Epithelial cell of proximal tubule (primary cell): Measurements from ENCODE around the gene HSPA12A. TPM values are rescaled to one million over a fixed set of nuclear protein-coding genes. Genes with fewer than 3 reads are reported as not detected.

Experiments used
- DNase-seq: peaks from one replicate; pipeline ENCODE4 v3.0.0-alpha.2; 2011; ENCODE audit warnings: low read depth
- H3K4me3 ChIP-seq: 2 replicates; pipeline ENCODE4 v1.5.1; 2011; ENCODE audit warnings: low read depth, mild to moderate bottlenecking, low read length
- total RNA-seq: library from RNA; depleted of rRNA; stranded (reverse); fragments of >200 nt; gene quantifications from 2 replicates; pipeline ENCODE4 v1.2.3, GENCODE V29; 2015
- TF ChIP-seq, protein P1 (sequence below): conservative IDR thresholded peaks from 2 replicates; pipeline ENCODE4 v1.5.1; 2012; ENCODE audit warnings: low read depth, mild to moderate bottlenecking, low read length

Gene HSPA12A
- total RNA-seq, 1 donor from 2014 or later = 13.0 TPM

DNA sequence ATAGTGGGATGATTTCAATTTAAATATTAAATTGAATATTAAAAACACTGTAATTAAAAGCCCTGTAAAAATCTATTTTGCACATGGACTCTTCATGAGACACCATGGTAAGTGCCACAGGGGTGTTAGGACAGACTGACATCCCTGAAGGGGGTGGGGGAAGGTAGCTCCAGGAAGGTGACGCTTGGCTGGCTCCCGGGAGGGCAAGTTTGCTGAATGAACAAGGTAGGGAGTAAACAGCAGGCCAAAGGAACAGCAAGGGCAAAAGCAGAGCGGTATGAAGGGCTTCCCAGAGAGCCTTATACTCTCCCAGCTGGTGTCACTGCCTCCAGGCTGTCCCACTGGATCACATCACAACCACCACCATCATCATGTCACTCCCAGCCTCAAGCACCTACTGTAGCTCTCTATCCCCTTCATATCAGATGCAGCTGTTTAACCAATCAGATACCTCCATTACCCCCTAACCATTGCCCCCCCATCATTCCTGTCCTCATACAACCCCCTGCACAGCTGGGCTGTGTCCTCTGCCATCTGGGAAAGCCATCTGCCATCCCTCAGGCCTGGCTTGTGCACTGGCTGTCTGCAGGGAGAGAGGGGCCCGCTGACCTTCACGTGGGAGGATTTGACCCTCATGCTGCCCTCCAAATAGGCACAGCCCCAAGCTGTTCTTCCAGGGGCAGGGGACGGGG is 19.5 kb downstream of the HSPA12A start:
- no peak overlapping the region for H3K4me3 ChIP-seq
- TF ChIP-seq, protein P1, sequence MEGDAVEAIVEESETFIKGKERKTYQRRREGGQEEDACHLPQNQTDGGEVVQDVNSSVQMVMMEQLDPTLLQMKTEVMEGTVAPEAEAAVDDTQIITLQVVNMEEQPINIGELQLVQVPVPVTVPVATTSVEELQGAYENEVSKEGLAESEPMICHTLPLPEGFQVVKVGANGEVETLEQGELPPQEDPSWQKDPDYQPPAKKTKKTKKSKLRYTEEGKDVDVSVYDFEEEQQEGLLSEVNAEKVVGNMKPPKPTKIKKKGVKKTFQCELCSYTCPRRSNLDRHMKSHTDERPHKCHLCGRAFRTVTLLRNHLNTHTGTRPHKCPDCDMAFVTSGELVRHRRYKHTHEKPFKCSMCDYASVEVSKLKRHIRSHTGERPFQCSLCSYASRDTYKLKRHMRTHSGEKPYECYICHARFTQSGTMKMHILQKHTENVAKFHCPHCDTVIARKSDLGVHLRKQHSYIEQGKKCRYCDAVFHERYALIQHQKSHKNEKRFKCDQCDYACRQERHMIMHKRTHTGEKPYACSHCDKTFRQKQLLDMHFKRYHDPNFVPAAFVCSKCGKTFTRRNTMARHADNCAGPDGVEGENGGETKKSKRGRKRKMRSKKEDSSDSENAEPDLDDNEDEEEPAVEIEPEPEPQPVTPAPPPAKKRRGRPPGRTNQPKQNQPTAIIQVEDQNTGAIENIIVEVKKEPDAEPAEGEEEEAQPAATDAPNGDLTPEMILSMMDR = no peak
- no peak for DNase-seq

DNA sequence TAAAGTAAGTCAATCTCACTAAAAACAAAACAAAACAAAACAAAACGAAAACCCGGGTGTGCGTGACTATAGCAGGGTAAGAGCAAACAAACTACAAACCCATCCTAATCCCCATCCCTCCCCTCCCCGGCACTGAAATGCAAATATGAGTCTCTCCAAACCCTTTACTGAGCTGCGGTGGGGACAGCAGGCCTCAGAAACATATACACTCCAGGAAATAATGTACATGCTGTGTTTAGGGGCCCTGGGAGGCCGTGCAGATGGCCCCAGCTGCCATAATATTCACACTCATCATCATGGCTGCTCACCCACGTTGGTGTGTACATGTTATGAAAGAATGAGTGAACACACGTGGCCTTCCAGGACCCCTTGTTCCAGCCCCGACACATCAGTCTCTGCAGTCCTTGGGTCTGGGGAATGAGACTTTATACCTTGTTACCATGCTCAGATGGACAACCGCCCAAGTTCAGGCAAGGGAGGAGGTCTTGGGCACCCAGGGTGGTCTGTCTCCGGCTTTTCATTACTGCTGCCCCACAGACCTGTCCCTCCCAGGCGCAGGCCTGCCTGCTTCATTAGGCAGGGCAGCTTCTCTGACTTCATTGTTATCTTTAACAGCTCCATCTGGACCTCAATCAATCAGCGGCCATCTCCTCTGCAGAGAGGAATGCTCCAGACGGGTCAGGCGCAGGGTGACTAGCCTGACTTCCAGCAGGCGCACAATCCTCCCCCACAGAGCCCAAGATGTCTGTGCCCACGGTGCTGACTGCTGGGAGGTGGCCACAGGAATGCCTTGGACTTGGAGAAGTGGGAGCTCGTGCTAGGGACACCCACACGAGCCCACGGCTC is 20.6 kb downstream of the HSPA12A start:
- TF ChIP-seq, protein P1 = no peak
- peak; percentile 61 for DNase-seq
- H3K4me3 ChIP-seq = peak overlapping the region; percentile 13

DNA sequence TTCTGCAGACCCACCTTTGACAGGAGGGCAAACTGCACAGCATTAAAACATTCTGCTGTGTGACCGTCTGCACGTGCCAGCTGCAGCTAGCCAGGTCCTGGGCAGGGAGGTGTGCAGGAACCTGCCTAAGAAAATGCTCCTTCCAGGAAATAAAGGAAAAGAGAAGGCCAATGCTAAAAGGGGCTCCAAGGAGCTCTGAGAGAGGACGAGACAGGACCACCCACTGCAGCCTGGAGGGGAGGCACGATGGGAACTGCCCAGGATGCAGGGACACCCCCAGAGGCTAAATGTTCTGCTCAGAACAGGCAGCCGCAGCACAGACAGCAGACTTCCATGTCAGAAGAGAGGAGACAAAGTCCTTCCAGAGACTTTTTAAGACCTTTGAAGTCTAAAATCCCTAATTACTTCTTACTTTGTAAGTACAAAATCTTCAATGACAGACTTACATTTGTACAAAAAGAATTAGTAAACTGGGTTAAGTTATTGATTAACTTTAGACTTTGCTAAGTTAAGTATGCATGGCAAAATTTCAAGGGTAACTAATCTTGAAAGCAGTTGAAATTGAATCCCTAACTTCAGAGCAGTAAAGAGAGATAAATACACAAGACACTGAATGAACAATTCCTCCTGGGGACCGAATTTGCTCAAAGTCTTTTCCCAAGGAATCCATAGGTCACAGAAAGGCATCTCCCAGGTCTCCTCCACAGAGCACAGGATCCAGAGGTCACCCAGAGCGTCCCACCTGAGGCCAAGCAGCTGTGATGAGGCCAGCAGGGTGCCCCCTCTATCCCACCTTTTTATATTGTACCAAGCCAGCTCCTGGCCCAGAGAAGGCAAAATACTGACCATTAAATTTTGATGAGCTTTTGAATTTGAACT is 21.5 kb downstream of the HSPA12A start:
- TF ChIP-seq, protein P1 = no peak
- DNase-seq = no peak
- peak overlapping the region; percentile 30 for H3K4me3 ChIP-seq

DNA sequence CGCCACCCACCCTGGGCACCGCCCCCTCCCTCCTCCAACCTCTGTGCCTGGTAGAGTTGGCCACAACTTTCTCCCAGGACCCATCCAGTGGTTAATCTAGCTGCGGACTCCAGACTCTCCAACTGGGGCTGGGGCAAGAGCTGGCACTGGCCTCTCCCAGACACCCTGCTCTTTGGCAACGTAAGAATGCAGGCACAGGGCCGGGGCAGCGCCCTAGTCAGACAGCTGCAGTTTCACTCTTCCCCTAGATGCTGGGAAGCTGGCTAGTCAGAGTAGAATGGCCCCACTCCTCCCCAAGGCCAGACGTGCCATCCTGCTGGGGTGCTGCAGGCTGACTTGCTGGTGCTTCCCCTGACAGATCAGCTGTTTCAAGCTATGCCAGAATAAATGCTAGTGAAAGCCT is 22.1 kb downstream of the HSPA12A start:
- TF ChIP-seq, protein P1 = no peak
- H3K4me3 ChIP-seq = peak overlapping the region; percentile 30
- DNase-seq = no peak

DNA sequence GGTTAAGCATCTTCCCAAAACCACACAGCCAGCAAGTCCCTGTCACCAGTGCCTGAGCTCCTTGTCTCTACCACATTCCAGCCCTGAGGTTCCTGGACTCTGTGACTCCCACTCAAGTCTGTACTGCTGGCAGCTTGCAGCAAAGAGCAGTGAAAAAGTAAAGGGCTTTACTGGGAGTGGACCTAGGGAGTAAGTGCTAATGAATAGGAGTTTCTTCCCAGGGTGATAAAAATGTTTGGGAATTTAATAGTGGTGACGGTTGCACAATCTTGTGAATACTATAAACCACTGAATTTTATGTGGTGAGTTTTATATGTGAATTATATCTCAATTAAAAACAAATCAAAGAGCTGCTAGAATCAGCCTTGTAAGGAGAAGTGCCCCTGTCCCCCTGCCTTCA is 22.6 kb downstream of the HSPA12A start:
- DNase-seq = no peak
- TF ChIP-seq, protein P1 = no peak
- no peak overlapping the region for H3K4me3 ChIP-seq

DNA sequence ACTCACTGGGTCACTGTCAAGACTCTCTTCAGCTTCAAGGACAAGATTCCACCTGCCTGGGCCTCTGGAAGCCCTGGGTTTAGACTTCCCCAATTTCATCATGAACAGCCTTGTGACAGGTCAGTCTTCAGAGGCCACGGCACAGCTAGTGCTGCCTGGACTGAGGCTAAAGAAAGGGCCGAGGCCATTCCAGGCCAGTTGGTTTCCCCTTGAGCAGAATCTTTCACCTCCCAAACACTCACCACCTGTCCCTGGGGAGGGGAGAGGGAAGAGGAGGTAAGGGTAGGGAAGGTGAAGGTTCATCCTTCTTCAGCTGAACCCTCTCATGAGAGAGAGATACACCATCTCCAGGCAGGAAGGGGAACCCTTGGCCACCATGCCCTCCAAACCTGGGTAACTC is 24.3 kb downstream of the HSPA12A start:
- H3K4me3 ChIP-seq = no peak overlapping the region
- no peak for DNase-seq

More for the DNA sequence above, 24.3 kb downstream of the HSPA12A start:
- TF ChIP-seq, protein P1 = no peak
